Activated naive CD8-positive, alpha-beta T cell treated with anti-CD3 and anti-CD28 coated beads, Interleukin-2, amount 50 U/mL, for 16 hours (primary cell): ENCODE results near the gene SEC24D.

ENCODE experiments used
- DNase-seq: peaks from one replicate; pipeline ENCODE4 v3.0.0-alpha.2; 2020; ENCODE audit warnings: low read depth, low spot score

Gene SEC24D

DNA sequence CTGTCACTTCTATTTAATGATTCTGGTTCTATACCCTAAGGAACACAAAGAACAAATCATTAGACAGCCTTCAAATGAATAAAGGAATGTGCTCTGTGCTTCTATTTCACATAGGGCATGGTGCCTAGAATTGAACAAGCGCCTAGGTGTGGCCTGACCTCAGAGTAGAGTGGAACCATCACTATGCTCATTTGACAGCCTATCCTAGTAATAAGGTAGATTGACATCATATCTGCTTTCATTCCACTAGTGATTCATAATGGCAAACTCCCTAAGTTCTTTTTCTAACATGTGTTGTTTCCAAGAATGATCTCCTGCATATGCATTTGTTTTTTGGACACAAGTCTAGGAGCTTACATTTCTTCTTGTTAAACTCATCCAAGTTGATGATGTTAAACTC is 114.2 kb downstream of the SEC24D start:
- no peak for DNase-seq

DNA sequence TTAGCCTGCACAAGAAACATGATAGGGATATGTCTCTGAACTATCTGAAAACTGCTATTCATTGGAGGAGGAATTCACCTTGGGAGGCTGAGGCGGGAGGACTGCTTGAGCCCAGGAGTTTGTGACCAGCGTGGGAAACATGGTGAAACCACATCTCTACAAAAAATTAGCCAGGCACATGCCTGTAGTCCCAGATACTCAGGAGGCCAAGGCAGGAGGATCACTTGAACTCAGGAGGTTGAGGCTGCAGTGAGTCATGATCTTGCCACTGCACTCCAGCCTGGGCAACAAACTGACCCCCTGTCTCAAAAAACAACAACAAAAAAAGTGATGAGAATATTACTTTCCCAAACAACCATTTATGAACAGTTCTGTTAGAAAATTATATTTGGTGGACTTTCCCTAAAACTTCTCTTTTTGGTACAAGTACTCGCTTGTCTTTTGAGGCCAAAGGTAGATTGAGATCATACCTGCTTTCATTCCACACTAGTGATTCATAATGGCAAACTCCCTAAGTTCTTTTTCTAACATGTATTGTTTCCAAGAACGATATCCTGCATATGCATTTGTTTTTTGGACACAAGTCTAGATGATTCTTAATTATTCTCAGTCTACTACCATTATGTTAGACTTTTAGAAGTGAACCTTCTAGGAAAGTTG is 117.3 kb downstream of the SEC24D start:
- DNase-seq = no peak

DNA sequence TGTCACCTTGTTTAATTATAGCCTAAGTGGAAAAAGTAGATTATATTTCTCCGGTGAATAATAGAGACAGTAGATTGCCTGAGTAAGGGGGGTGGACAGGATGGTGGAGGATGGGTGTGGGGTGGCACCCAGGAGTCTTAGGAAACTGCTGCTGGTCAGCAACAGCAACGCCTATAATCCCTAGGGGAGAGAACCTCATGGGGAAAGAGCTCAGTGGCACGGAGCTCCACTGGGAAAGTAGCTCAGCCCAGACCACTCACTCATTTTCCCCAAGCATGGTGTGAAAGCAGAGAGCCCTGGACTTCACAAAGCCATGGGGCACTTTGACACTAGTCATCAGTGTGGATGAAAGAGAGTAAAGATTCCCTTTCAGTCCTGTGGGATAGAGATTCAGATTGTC is 119.6 kb downstream of the SEC24D start:
- DNase-seq = no peak

DNA sequence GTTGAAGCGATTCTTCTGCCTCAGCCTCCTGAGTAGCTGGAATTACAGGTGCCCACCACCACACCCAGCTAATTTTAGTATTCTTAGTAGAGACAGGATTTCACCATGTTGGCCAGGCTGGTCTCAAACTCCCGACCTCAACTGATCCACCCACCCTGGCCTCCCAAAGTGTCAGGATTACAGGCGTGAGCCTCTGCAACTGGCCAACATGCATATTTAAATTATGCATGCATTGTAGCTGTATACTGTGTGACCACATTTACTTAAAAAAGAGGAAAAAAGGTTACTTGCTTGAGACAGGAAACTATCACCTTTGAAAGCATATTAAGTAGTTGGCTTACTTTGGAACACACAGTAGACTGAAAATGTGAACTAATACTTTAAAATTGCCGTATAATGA is 121.2 kb downstream of the SEC24D start:
- DNase-seq = no peak

DNA sequence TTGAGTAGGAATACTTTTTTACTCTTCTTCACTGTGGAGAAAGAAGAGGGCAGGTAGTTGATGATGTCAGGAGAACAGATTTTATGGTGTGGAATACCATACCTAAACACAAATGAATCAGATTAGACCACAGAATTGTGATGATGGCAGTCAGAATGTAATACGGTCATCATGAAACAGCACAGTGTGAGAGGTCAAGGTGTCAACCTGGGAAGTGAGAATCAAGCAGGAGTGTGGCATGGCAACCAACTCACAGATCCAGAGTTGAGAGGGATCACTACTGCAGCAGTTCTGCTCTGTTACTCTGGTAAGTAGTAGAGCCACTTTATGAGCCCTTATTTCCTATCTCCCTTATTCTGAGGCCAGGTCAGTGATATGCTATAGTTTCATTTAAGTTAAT is 123.1 kb downstream of the SEC24D start:
- DNase-seq = no peak

DNA sequence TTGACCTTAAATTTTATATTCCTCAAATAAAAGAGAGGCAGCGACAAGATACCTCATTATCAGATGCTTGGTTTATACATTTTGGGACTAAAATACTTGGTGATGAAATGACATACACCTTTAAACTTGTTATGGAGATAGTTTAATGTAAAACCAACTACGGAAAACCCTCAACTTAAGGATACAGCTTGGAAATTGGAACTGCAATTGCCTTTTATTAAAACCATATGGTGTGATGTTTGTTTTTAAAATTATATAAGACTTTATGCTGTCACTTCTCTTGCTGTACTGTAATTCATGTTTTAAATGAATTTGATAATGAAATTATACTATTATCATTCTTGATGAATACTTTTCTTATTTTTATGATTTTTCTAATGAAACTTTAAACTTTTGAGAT is 124.9 kb downstream of the SEC24D start:
- DNase-seq = no peak

DNA sequence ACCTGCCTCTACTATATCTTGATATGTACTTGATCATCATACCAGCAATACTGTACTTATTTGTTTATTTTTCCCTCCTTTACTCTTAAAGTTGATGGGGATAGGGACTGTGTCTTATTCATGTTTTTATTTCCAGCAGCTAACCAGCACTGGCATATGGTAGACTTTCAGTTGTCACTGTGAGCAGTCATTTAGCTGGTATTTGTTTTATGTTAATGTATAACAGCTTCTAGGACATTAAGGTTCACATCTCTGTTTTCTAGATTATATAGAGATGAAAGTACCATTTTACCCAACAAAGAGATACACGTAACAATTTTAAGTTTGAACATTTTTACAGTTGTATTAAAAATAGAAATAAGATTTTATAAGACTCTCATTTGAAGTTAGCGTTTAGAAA is 132.8 kb downstream of the SEC24D start:
- no peak for DNase-seq

DNA sequence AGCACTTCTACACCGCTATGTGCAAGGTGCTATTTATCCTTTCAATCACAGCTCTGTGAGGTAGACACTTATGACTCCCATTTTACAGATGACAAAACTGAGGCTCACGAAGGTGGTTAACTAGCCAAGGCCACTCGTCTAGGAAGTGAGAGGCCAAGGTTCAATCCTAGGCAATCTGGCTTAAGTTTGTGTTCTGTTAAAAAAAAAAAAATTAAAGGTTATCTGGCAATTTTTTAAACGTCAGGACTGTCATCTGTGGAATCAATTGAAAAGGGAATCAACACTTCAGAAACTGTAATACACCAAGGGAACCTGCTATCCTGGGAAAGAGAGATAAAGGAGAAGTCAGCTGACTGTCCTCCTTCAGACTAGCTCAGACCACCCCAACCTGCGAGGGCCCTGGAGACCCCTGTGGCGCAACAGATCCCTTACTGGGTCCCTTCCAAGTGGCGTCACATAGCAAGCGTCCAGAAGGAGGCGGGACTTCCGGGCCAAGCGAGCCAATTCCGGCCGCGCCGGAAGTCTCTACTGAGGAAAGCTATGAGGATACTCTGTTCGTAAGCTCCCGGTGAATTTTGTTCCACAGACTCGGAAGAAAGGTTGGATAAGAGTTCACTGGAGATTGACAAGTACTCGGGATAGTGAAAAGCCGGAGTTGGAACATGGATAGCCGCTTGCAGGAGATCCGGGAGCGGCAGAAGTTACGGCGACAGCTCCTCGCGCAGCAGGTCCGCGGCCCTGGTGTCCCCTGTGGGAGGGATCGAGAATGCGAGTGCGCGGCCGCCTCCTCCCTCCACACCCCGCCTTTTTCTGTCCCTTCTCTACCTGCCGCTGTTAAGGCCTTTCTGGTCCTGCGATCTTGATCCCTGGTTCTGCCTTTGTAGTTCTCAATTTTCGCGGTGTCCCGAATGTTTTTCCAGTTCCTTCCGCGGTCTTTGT is 150.8 kb downstream of the SEC24D start, which contains the start of gene METTL14:
Gene METTL14 (plus strand): TSS at position 520 of the 939 bp plus-strand sequence. CDS start 143 bp downstream, at position 663.
- peak; percentile 75 for DNase-seq

DNA sequence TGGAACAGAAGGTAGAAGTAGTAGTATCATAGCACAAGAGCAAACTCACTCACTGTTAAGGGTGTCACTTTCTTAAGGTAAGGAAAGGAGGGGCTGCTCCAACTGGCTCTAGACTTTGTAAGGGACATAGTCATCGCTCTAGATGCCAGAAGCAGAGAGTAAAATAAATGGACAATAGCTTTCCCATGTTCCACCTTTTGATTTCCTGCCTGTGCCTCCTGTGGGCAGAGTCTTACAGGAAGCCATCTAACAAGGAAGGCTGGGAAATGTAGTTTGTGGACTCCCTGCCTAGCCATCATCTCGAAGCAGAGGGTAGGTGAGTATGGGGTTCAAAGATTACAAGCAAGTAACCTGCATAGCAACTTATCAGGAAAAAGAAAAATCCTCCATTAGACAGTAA is 152.4 kb downstream of the SEC24D start:
- no peak for DNase-seq

DNA sequence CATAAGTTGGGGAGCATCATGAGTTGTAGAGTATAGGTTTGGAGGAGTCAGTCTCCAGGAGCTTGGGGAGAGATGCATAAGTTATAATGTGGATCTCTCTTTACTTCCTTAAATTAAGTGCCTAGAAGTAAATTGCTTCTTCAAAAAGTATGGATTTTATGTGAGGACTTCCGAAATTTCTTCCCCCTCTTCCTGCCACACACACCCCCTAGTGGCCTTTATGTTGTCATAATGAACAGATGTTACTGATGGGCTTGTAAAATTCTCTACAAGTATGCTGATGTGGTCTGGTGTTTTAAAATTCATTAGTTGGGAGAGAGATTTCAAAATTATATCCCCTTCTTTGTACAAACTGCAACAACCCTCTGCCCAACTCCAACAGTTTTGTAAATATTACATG is 153.0 kb downstream of the SEC24D start:
- no peak for DNase-seq

DNA sequence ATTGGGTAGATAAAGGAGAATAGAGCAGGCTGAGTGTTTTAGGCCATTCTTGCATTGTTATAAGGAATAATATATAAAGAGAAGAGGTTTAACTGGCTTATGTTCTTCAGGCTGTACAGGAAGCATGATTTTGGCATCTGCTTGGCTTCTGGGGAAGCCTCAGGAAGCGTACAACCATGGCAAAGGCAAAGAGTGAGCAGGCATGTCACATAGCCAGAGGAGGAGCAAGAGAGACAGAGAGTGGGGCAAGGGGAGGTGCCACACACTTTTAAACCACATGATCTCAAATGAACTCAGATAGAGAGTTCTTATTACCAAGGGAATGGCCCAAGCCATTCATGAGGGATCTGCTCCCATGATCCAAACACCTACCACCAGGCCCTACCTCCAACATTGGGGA is 155.1 kb downstream of the SEC24D start:
- DNase-seq = no peak

DNA sequence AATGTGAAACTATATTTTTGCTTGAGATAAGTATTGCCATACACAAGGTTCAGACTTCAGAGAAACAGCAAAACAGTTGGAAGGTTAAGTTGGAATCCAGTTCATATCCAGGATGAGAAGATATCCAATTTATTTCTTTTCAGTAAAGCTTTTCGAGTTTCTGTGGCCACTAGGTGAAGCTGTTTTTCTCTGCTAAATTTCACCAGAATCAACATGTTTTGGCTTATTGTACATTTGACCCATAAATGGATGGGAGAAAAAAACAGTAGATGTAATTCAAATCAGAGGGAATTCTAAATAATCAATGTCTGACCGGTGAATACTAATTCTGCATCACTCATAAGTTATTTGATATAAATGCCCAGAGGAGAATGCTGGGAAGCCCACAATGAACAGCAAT is 159.8 kb downstream of the SEC24D start:
- no peak for DNase-seq
